Panc1 (cell line): ENCODE data around the gene IGFLR1. TPM values are rescaled to one million over a fixed set of nuclear protein-coding genes. Genes with fewer than 3 reads are reported as not detected.

Experiments
- ATAC-seq: fragments of 200-7000 bp; cut with Tn5 transposase; 2 replicates; pipeline ENCODE4 v1.9.1; 2020; ENCODE audit warnings: mild to moderate bottlenecking, moderate library complexity
- BruUV-seq: library from RNA; stranded (reverse); fragments of 400-500 nt; replicated peaks from 2 replicates; lab custom pipeline; 2021; lab: Mats Ljungman, UMichigan
- CTCF ChIA-PET: fragments of 300-600 bp; sonication (Branson Sonifier 250); formaldehyde crosslinking; loops from one replicate; lab custom pipeline; 2022; ENCODE audit warnings: antibody characterized with exemption; lab: Charles Lee
- POLR2A ChIA-PET: fragments of 300-600 bp; sonication (Branson Sonifier 250); formaldehyde crosslinking; loops from one replicate; lab custom pipeline; 2022; ENCODE audit warnings: antibody characterized with exemption; lab: Charles Lee
- DNase-seq: peaks from one replicate; pipeline ENCODE4 v3.0.0-alpha.2; 2010; ENCODE audit warnings: low read depth, low spot score
- H3K27ac ChIP-seq: 2 replicates; pipeline ENCODE4 v1.5.1; 2011; ENCODE audit warnings: mild to moderate bottlenecking, low read length, inconsistent platforms
- H3K27me3 ChIP-seq: fragments of 200-500 bp; sonication (Bioruptor generic); 2 replicates; pipeline ENCODE4 v1.6.0; 2014; ENCODE audit warnings: low read length, inconsistent platforms; ENCODE audit not compliant: control insufficient read depth, insufficient read depth
- H3K36me3 ChIP-seq: fragments of 200-500 bp; sonication (Bioruptor generic); 2 replicates; pipeline ENCODE4 v1.5.1; 2014; ENCODE audit warnings: inconsistent platforms, mild to moderate bottlenecking, low read length, moderate library complexity; ENCODE audit not compliant: control insufficient read depth, insufficient read depth
- H3K4me1 ChIP-seq: 2 replicates; pipeline ENCODE4 v1.5.1; 2011; ENCODE audit warnings: inconsistent platforms, mild to moderate bottlenecking, low read length, moderate library complexity; ENCODE audit not compliant: control insufficient read depth, insufficient read depth
- H3K4me3 ChIP-seq, 2 experiments: 2 replicates each; pipeline ENCODE4 v1.5.1; 2011 to 2012; ENCODE audit warnings: low read depth in 2 of 2, low read length in 2 of 2, mild to moderate bottlenecking in 2 of 2, inconsistent platforms in 1 of 2, moderate library complexity in 1 of 2
- H3K9me3 ChIP-seq: fragments of 200-500 bp; sonication (Bioruptor generic); 2 replicates; pipeline ENCODE4 v1.5.1; 2014; ENCODE audit warnings: low read depth, mild to moderate bottlenecking, inconsistent platforms, low read length, moderate library complexity; ENCODE audit not compliant: control insufficient read depth, insufficient read depth
- CTCF ChIP-seq: fragments of 450-650 bp; IDR thresholded peaks from 2 replicates; pipeline ENCODE4 v1.5.1; 2017; ENCODE audit warnings: mild to moderate bottlenecking
- POLR2AphosphoS5 ChIP-seq: IDR thresholded peaks from 2 replicates; pipeline ENCODE4 v1.6.1; 2012; ENCODE audit warnings: mild to moderate bottlenecking, low read depth, low read length, moderate library complexity
- REST ChIP-seq, 2 experiments: IDR thresholded peaks; 2 replicates each; pipeline ENCODE4 v1.6.1; 2011 to 2012; ENCODE audit warnings: low read depth in 2 of 2, control low read depth in 1 of 2, low read length in 1 of 2, mild to moderate bottlenecking in 1 of 2, moderate library complexity in 1 of 2; ENCODE audit not compliant: insufficient read depth in 1 of 2
- SIN3A ChIP-seq: IDR thresholded peaks from 2 replicates; pipeline ENCODE4 v1.6.1; 2012; ENCODE audit warnings: low read depth, mild to moderate bottlenecking, low read length, moderate library complexity, borderline replicate concordance; ENCODE audit not compliant: insufficient read depth
- TCF7L2 ChIP-seq: IDR thresholded peaks from 2 replicates; pipeline ENCODE4 v1.6.1; 2011; ENCODE audit warnings: mild to moderate bottlenecking, low read depth, low read length, inconsistent platforms
- in situ Hi-C: cut with HindIII; loops from 2 replicates; pipeline ENCODE4 v1.10.0; 2016; ENCODE audit warnings: low sequenced_read_pairs, low pct_unique_long_range_greater_than_20kb
- intact Hi-C: fragments of 100-400 bp; cut with micrococcal nuclease; formaldehyde crosslinking; loops from one replicate; pipeline ENCODE4 v1.10.0; 2022; ENCODE audit not compliant: unreplicated experiment
- total RNA-seq: library from RNA; stranded (reverse); gene quantifications from one replicate; pipeline ENCODE4 v1.2.1, GENCODE V29; 2021; ENCODE audit not compliant: unreplicated experiment

Gene IGFLR1
- total RNA-seq, 1 experiment from 2014 or later, result 12.5 TPM

- BruUV-seq, result no TSS peak
- POLR2A ChIA-PET, result interaction anchor here (0.7 kb wide), 1 partner anchor 109 kb away, joined by 6 read pairs; no protein-coding TSS in a partner anchor
- intact Hi-C loops, result no loop called here
- no peak for ATAC-seq
- H3K27me3 ChIP-seq, result no peaks in the 10 kb centered on the region
- TF ChIP-seq CTCF, result no peak
- TF ChIP-seq POLR2AphosphoS5, result no peak
- no peak for TF ChIP-seq SIN3A
- TF ChIP-seq REST (IDR thresholded peaks at IDR 0.05; ENCODE audit: insufficient read depth in 1 of 2, low read depth in 2 of 2, low read length in 1 of 2), result no peak
- no peak for TF ChIP-seq TCF7L2
- H3K4me3 ChIP-seq, result no peak overlapping the region
- DNase-seq, result no peak
- in situ Hi-C loops, result no loop called here
- H3K27ac ChIP-seq, result no peak overlapping the region
- peaks cover 4% of the 10 kb centered on the region; the same call in 1 of the 2 replicates for H3K4me1 ChIP-seq
- H3K9me3 ChIP-seq, result no peaks in the 10 kb centered on the region
- CTCF ChIA-PET, result no interaction called here
- no peaks in the 10 kb centered on the region for H3K36me3 ChIP-seq
Measured at GRCh38 chr19:35708391-35708790, 33.9 kb downstream of the IGFLR1 start.

GRCh38 chr19:35704218-35704617, 38.0 kb downstream of the IGFLR1 start, which contains the start of gene ZBTB32:
Gene ZBTB32, plus strand, starts transcription at chr19:35704558. Its CDS starts 10,069 bp downstream, at chr19:35714627.
- in situ Hi-C loops, result no loop called here
- Histone ChIP-seq H3K27me3 (no peaks in the 10 kb centered on the region), H3K27ac (no peak within 1 kb of the TSS), H3K4me1 (0 out of 2 replicates have a peak, but pooled peaks cover 5% of the 10 kb centered on the region), H3K36me3 (no peaks in the 10 kb centered on the region), H3K9me3 (no peaks in the 10 kb centered on the region), H3K4me3 (peak within 1 kb of the TSS in 1 of 2 experiments; percentile 80; a peak in 1 of 4 replicates)
- TF ChIP-seq SIN3A, result no peak
- TF ChIP-seq REST (IDR thresholded peaks at IDR 0.05; ENCODE audit: insufficient read depth in 1 of 2, low read depth in 2 of 2, low read length in 1 of 2), result peak; percentile 84 to 91
- POLR2A ChIA-PET, result no interaction called here
- DNase-seq (no peak), ATAC-seq (no peak)
- CTCF ChIA-PET, result no interaction called here
- no TSS peak for BruUV-seq
- intact Hi-C loops, result no loop called here
